Liver (tissue), 9 donors: ENCODE data around the gene TAF6L. TPM values are rescaled to one million over a fixed set of nuclear protein-coding genes. Genes with fewer than 3 reads are reported as not detected.

Experiments
- DNase-seq: peaks from one replicate; pipeline ENCODE4 v3.0.0-alpha.2; 2017; ENCODE audit warnings: low spot score
- H3K27ac ChIP-seq, 2 donors: one replicate each; pipeline ENCODE4 v1.7.0; 2013; ENCODE audit warnings: inconsistent platforms in 2 of 2, low read length in 2 of 2, control low read depth in 1 of 2, low read depth in 1 of 2, mild to moderate bottlenecking in 1 of 2
- H3K27me3 ChIP-seq, 4 donors: one replicate each; pipeline versions ENCODE4 v1.6.1 to v1.7.0; 2013; ENCODE audit warnings: low read length in 3 of 4, inconsistent platforms in 1 of 4, mild to moderate bottlenecking in 1 of 4, moderate library complexity in 1 of 4; ENCODE audit not compliant: control insufficient read depth in 4 of 4, insufficient read depth in 4 of 4
- H3K36me3 ChIP-seq, 4 donors: one replicate each; pipeline versions ENCODE4 v1.6.1 to v1.7.0; 2013; ENCODE audit warnings: low read length in 3 of 4, mild to moderate bottlenecking in 3 of 4, low read depth in 1 of 4, moderate library complexity in 1 of 4; ENCODE audit not compliant: control insufficient read depth in 4 of 4, insufficient read depth in 3 of 4
- H3K4me1 ChIP-seq, 4 donors: one replicate each; pipeline versions ENCODE4 v1.6.1 to v1.7.0; 2013; ENCODE audit warnings: low read length in 3 of 4, mild to moderate bottlenecking in 3 of 4, moderate library complexity in 1 of 4; ENCODE audit not compliant: control insufficient read depth in 4 of 4, insufficient read depth in 4 of 4
- H3K4me3 ChIP-seq, 3 donors: one replicate each; pipeline versions ENCODE4 v1.6.1 to v1.7.0; 2013; ENCODE audit warnings: low read length in 3 of 3, control low read depth in 1 of 3, low read depth in 1 of 3, mild to moderate bottlenecking in 1 of 3
- H3K9ac ChIP-seq, 2 donors: one replicate each; pipeline ENCODE4 v1.7.0; 2013; ENCODE audit warnings: low read length in 2 of 2, mild to moderate bottlenecking in 2 of 2, moderate library complexity in 2 of 2, control low read depth in 1 of 2, low read depth in 1 of 2
- H3K9me3 ChIP-seq, 4 donors: one replicate each; pipeline versions ENCODE4 v1.6.1 to v1.7.0; 2013; ENCODE audit warnings: low read length in 3 of 4; ENCODE audit not compliant: control insufficient read depth in 4 of 4
- EGR1 ChIP-seq, 2 donors: IDR thresholded peaks; 2 replicates each; pipeline ENCODE4 v1.6.1; 2016 to 2018; ENCODE audit warnings: antibody characterized with exemption in 2 of 2, low read depth in 2 of 2
- FOXA1 ChIP-seq: IDR thresholded peaks from 2 replicates; pipeline ENCODE4 v1.6.1; 2016; ENCODE audit warnings: antibody characterized with exemption
- FOXA2 ChIP-seq: IDR thresholded peaks from 2 replicates; pipeline ENCODE4 v1.6.1; 2016; ENCODE audit warnings: antibody characterized with exemption
- GABPA ChIP-seq, 2 donors: IDR thresholded peaks in 1 of 2; conservative IDR thresholded peaks in 1 of 2; 2 replicates each; pipeline ENCODE4 v1.6.1; 2016; ENCODE audit warnings: antibody characterized with exemption in 2 of 2, mild to moderate bottlenecking in 1 of 2, moderate library complexity in 1 of 2
- HNF4A ChIP-seq, 2 donors: conservative IDR thresholded peaks; 2 replicates each; pipeline ENCODE4 v1.6.1; 2016; ENCODE audit warnings: antibody characterized with exemption in 2 of 2, mild to moderate bottlenecking in 2 of 2
- JUND ChIP-seq, 2 donors: IDR thresholded peaks; 2 replicates each; pipeline ENCODE4 v1.6.1; 2016; ENCODE audit warnings: antibody characterized with exemption in 2 of 2
- NR2F2 ChIP-seq: IDR thresholded peaks from 2 replicates; pipeline ENCODE4 v1.6.1; 2016; ENCODE audit warnings: antibody characterized with exemption
- RAD21 ChIP-seq, 2 donors: IDR thresholded peaks; 2 replicates each; pipeline ENCODE4 v1.6.1; 2016; ENCODE audit warnings: antibody characterized with exemption in 2 of 2, mild to moderate bottlenecking in 2 of 2
- RXRA ChIP-seq, 2 donors: IDR thresholded peaks; 2 replicates each; pipeline ENCODE4 v1.6.1; 2017 to 2018; ENCODE audit warnings: antibody characterized with exemption in 2 of 2, mild to moderate bottlenecking in 1 of 2
- SP1 ChIP-seq: IDR thresholded peaks from 2 replicates; pipeline ENCODE4 v1.6.1; 2018; ENCODE audit warnings: antibody characterized with exemption, mild to moderate bottlenecking
- TAF1 ChIP-seq: conservative IDR thresholded peaks from 2 replicates; pipeline ENCODE4 v1.6.1; 2016; ENCODE audit warnings: antibody characterized with exemption, mild to moderate bottlenecking
- YY1 ChIP-seq: IDR thresholded peaks from 2 replicates; pipeline ENCODE4 v1.6.1; 2016; ENCODE audit warnings: antibody characterized with exemption, mild to moderate bottlenecking
- WGBS: extraction: QIAGEN DNeasy Blood & Tissue Kit; methylation state at CpG from one replicate; pipeline ENCODE4 v1.1.7; 2013; 5-methylcytosine and 5-hydroxymethylcytosine counted together
- polyA plus RNA-seq, 2 donors: library from polyadenylated mRNA; stranded (reverse) in 1 of 2; unstranded in 1 of 2; fragments of 200-250 nt in 1 of 2; fragments of >200 nt in 1 of 2; fragmentation: Nextera tagmentation in 1 of 2; extraction: Ambion mirVana in 1 of 2; gene quantifications; one replicate each; pipeline versions ENCODE4 v1.2.1 to v1.2.3, GENCODE V29; 2013 to 2015
- total RNA-seq, 2 donors: library from RNA; depleted of rRNA; stranded (reverse); fragments of >200 nt; gene quantifications; one replicate each; pipeline ENCODE4 v1.2.3, GENCODE V29; 2014
- TF ChIP-seq, protein P1 (sequence below): IDR thresholded peaks from 2 replicates; pipeline ENCODE4 v1.6.1; 2016; ENCODE audit warnings: antibody characterized with exemption
- TF ChIP-seq, protein P2 (sequence below): fragments of 150-350 bp; IDR thresholded peaks from 2 replicates; pipeline ENCODE4 v1.5.1; 2017; ENCODE audit warnings: improper control_type of control experiment, low read depth, low read length; ENCODE audit not compliant: missing input control
- TF ChIP-seq, protein P3 (sequence below): IDR thresholded peaks from 2 replicates; pipeline ENCODE4 v1.6.1; 2016; ENCODE audit warnings: antibody characterized with exemption
- TF ChIP-seq, protein P4 (sequence below): IDR thresholded peaks from 2 replicates; pipeline ENCODE4 v1.6.1; 2016; ENCODE audit warnings: antibody characterized with exemption, mild to moderate bottlenecking
- TF ChIP-seq, protein P5 (sequence below): IDR thresholded peaks from 2 replicates; pipeline ENCODE4 v1.6.1; 2016; ENCODE audit warnings: antibody characterized with exemption
- donor health status: healthy.
- donor health status: healthy.
- donor health status: healthy.
- donor health status: healthy.
- donor health status: healthy.

The TAF6L gene
- total and polyA plus RNA-seq, 4 donors, result 5.8 to 25.2 (median 10.6) TPM

DNA sequence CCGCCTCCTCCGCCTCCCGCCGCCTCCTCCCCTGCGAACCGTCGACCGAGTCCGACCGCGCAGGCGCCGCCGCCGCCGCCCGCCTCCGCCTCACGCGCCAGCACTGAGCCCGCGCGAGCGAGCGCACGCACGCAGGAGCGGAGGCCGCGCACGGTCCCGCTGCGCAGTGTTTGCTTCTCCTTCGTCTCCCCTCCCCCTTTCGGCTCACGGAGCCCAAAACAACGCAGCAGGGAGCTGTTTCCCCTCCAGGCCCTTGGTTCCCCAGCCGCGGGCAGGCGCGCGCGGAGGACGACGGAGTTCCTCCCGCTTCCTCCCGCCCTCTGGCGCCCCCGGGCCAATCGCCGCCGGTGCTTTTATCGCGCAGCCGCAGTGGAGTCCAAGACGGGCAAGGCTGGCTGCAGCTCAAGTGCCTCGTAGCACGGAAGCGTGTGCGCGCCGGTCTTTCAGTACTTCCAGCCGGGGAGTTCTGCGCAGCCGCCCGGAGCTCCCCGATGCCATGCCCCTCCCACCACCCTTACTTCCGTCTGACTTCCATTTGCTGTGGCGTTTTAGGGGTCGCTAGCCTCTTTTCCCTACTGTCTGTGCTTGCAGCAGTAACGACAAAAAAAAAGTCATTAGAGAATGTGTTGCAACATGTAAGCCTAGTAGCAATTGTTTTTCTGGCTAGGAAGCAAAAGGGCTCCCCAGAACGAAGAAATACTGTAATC, 43.9 kb upstream of the TAF6L start, which contains the start of gene HNRNPUL2:
TSS of gene HNRNPUL2 (minus strand) at position 293 of the 707 bp plus-strand sequence. CDS start 301 bp downstream, outside the sequence.
- Histone ChIP-seq H3K9me3 (no peaks in the 10 kb centered on the region), H3K4me1 (peaks cover 2 to 40% (median 25%) of the 10 kb centered on the region in 4 donors), H3K4me3 (peak within 1 kb of the TSS; percentile 87 to 100 (median 96)), H3K27me3 (no peaks in the 10 kb centered on the region), H3K36me3 (peaks cover 12 to 16% (median 14%) of the 10 kb centered on the region in 4 donors), H3K27ac (peak within 1 kb of the TSS; percentile 97), H3K9ac (peak within 1 kb of the TSS; percentile 86 to 87)
- WGBS, result under 1% methylated on average over 72 of the region's 72 CpGs
- TF ChIP-seq RXRA (IDR thresholded peaks at IDR 0.05) (peak in 1 of 2 donors; percentile 49), JUND (IDR thresholded peaks at IDR 0.05) (no peak), YY1 (peak; percentile 88), HNF4A (conservative IDR thresholded peaks at IDR 0.05) (no peak), GABPA (IDR thresholded peaks at IDR 0.05 in 1 of 2, conservative IDR thresholded peaks at IDR 0.05 in 1 of 2) (peak; percentile 43 to 86), RAD21 (IDR thresholded peaks at IDR 0.05) (no peak), TAF1 (no peak), NR2F2 (peak; percentile 54), FOXA1 (no peak), FOXA2 (no peak), SP1 (no peak), EGR1 (IDR thresholded peaks at IDR 0.05; ENCODE audit: low read depth in 2 of 2) (peak; percentile 9 to 27)
- TF ChIP-seq, protein P1, sequence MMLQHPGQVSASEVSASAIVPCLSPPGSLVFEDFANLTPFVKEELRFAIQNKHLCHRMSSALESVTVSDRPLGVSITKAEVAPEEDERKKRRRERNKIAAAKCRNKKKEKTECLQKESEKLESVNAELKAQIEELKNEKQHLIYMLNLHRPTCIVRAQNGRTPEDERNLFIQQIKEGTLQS, result peak; percentile 8
- TF ChIP-seq, protein P2, sequence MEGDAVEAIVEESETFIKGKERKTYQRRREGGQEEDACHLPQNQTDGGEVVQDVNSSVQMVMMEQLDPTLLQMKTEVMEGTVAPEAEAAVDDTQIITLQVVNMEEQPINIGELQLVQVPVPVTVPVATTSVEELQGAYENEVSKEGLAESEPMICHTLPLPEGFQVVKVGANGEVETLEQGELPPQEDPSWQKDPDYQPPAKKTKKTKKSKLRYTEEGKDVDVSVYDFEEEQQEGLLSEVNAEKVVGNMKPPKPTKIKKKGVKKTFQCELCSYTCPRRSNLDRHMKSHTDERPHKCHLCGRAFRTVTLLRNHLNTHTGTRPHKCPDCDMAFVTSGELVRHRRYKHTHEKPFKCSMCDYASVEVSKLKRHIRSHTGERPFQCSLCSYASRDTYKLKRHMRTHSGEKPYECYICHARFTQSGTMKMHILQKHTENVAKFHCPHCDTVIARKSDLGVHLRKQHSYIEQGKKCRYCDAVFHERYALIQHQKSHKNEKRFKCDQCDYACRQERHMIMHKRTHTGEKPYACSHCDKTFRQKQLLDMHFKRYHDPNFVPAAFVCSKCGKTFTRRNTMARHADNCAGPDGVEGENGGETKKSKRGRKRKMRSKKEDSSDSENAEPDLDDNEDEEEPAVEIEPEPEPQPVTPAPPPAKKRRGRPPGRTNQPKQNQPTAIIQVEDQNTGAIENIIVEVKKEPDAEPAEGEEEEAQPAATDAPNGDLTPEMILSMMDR, result no peak
- TF ChIP-seq, protein P3, sequence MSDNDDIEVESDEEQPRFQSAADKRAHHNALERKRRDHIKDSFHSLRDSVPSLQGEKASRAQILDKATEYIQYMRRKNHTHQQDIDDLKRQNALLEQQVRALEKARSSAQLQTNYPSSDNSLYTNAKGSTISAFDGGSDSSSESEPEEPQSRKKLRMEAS, result peak; percentile 42
- TF ChIP-seq, protein P4, sequence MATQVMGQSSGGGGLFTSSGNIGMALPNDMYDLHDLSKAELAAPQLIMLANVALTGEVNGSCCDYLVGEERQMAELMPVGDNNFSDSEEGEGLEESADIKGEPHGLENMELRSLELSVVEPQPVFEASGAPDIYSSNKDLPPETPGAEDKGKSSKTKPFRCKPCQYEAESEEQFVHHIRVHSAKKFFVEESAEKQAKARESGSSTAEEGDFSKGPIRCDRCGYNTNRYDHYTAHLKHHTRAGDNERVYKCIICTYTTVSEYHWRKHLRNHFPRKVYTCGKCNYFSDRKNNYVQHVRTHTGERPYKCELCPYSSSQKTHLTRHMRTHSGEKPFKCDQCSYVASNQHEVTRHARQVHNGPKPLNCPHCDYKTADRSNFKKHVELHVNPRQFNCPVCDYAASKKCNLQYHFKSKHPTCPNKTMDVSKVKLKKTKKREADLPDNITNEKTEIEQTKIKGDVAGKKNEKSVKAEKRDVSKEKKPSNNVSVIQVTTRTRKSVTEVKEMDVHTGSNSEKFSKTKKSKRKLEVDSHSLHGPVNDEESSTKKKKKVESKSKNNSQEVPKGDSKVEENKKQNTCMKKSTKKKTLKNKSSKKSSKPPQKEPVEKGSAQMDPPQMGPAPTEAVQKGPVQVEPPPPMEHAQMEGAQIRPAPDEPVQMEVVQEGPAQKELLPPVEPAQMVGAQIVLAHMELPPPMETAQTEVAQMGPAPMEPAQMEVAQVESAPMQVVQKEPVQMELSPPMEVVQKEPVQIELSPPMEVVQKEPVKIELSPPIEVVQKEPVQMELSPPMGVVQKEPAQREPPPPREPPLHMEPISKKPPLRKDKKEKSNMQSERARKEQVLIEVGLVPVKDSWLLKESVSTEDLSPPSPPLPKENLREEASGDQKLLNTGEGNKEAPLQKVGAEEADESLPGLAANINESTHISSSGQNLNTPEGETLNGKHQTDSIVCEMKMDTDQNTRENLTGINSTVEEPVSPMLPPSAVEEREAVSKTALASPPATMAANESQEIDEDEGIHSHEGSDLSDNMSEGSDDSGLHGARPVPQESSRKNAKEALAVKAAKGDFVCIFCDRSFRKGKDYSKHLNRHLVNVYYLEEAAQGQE, result peak; percentile 42
- peak; percentile 97 for DNase-seq

DNA sequence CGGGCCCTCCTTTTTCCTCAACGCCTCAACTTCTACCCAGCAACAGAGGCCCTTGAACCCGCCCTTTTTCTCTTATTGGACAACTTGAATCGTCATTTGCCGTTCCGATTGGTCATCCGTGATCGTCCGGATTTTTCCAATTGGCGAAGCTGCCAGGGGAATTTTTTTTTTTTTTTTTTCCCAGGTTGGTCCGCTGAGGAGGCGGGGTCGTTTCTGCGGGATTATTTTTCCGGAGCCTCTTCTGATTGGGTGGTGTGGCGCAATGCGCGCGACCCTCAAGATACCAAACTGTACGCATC, 43.4 kb upstream of the TAF6L start:
- under 1% methylated on average over 20 of the region's 20 CpGs for WGBS
- peak; percentile 83 for DNase-seq
- H3K4me1 ChIP-seq, result peaks cover 2 to 40% (median 25%) of the 10 kb centered on the region in 4 donors
- H3K27ac ChIP-seq, result peak overlapping the region; percentile 97
- H3K36me3 ChIP-seq, result peaks cover 7 to 11% (median 11%) of the 10 kb centered on the region in 4 donors
- no peaks in the 10 kb centered on the region for H3K27me3 ChIP-seq
- no peaks in the 10 kb centered on the region for H3K9me3 ChIP-seq
- H3K4me3 ChIP-seq, result peak overlapping the region; percentile 87 to 100 (median 96)
- peak overlapping the region; percentile 81 to 87 for H3K9ac ChIP-seq
- TF ChIP-seq, protein P2, result no peak
- TF ChIP-seq GABPA (IDR thresholded peaks at IDR 0.05 in 1 of 2, conservative IDR thresholded peaks at IDR 0.05 in 1 of 2) (no peak), RXRA (IDR thresholded peaks at IDR 0.05) (peak in 1 of 2 donors; percentile 39), FOXA2 (no peak), JUND (IDR thresholded peaks at IDR 0.05) (peak; percentile 16 to 41), SP1 (peak; percentile 77), FOXA1 (no peak), EGR1 (IDR thresholded peaks at IDR 0.05; ENCODE audit: low read depth in 2 of 2) (peak in 1 of 2 donors; percentile 9), NR2F2 (no peak)
- TF ChIP-seq, protein P5, sequence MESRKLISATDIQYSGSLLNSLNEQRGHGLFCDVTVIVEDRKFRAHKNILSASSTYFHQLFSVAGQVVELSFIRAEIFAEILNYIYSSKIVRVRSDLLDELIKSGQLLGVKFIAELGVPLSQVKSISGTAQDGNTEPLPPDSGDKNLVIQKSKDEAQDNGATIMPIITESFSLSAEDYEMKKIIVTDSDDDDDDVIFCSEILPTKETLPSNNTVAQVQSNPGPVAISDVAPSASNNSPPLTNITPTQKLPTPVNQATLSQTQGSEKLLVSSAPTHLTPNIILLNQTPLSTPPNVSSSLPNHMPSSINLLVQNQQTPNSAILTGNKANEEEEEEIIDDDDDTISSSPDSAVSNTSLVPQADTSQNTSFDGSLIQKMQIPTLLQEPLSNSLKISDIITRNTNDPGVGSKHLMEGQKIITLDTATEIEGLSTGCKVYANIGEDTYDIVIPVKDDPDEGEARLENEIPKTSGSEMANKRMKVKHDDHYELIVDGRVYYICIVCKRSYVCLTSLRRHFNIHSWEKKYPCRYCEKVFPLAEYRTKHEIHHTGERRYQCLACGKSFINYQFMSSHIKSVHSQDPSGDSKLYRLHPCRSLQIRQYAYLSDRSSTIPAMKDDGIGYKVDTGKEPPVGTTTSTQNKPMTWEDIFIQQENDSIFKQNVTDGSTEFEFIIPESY, result peak; percentile 26
